NCI-H146 (cell line): ENCODE measurements around the gene MYO5B.
"Not testable (repeated sequence)": the region's sequence is repeated elsewhere in the genome, so short reads cannot be mapped to it uniquely, and the experiment has no call there.

Source experiments
- DNase-seq: peaks from one replicate; lab custom pipeline; 2025; lab: John Stamatoyannopoulos, UW

Gene MYO5B

DNA sequence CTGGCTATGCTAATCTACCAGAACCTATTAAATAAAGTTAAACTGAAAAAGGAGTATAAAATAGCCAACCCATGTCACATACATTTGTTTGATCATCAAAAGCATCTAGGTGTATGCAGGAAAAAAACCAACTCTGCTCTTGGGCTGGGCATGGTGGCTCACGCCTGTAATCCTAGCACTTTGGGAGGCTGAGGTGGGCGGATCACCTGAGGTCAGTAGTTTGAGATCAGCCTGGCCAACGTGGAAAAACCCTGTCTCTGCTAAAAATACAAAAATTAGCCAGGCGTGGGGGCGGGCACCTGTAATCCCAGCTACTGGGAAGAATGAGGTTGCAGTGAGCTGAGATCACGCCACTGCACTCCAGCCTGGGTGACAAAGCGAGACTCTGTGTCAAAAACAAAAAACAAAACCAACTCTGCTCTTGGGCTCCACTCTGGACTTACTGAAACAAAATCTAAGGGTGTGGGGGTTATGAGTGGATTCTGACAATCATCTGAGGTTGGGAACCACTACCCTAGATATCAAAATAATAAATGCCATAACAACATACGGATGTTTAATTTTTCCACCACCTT is 405.3 kb downstream of the MYO5B start:
- DNase-seq, result not testable (repeated sequence)

DNA sequence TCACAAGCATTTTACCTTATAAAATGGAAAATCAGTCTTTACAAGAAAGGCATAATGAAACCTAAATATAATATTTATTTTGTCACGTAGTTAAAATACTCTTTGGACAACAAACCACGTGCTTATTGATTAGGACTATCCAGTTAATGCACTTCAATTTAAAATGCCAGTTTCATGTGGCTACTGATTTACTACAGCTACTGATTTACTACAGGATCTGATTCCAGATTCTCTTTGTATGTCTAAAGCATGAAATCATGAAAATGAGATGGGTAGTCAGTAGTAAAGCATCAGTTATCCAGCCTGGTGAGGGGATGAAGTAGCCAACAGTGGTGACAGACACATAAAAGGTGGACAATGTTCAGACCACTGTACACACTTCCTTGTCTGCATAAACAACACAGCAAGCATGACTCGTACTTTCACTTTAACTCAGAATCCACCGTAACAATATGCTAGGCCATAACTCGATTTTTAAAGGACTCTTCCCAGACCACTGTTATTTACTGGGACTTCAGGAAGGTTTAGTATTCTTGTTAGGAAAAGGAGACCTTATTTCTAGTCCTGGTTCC is 406.5 kb downstream of the MYO5B start:
- DNase-seq, result no peak

DNA sequence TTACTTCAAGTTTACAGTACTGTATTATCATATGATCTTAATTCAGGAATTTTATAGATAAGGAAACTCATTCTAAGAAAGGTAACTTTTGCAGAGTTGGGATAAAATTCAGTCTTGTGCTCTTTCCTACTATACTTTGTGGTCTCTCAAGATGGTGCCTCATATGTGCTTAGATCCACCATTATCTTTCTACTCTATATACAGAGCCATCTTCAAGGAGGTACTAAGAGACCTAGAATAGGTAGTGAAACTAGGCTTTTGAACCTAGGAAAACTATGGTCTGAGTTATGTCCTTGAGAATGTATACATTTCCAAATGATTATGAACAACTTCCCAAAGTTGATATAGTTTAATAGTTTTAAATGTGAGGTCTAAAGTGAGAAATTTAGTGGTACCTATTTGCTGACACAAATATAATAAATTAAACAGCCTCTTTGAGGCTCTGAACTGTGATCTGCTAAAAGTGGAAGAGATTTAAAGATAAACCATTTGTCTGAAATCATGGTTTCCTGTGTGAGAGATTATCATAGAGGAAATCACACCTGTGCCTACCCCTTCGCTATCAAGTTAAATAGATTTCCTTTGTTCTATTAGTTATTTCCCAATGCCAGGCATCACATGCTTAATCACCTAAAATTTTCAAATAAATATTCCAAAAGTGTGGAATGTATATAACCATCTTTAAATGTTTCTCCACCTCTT is 408.8 kb downstream of the MYO5B start:
- no peak for DNase-seq

DNA sequence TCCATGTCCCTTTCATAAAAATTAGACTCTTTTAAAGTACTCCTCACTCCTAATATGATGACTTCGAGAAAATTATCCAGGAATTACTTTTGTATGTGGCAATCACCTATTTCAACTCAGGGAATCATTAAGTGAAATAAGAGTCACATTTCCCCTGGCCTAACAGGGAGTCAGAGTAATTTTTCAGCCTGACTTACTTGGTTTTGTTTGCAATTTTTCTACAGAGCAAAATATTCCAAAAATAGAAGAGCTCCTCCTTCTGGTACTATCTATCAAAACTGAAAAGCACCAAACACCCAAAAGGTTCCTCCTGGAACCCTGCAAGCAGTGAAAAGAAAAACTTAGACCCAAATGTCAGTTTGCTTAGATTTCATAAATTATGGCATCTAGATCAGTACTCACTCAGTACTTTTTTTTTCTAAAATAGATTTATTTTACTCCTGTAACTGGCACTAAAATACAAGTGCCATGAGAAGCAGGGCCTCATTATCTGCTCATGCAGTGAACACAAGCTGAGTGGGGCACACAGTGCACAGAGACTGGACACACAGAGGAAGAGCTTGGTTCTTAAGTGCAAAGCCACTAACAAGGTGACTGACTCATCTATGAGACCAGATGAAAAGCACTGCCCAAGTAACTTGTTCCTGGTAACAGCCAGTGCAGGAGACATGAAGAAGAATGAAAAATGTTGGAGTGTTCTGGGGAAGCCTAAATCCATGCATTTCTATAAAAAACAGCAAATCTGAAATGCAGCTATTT is 410.3 kb downstream of the MYO5B start:
- DNase-seq, result no peak

DNA sequence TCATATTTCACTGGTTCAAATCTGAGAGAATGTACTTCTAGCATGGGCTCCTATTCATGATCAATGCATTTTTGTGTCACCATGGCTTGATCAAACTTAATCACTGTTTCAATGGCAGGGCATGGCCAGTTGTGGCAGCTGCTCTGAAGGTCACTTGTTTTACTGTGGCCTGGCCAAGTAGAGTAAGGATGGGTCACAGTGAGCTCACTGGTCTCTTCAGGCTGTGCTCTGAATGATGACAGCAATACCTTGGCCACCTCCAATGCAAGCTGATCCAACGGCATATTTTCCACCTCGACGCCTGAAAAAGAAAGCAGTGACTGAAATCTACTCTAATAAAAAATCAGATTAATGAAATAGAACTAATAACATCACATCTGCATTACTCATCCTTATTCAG is 411.3 kb downstream of the MYO5B start:
- not testable (repeated sequence) for DNase-seq

DNA sequence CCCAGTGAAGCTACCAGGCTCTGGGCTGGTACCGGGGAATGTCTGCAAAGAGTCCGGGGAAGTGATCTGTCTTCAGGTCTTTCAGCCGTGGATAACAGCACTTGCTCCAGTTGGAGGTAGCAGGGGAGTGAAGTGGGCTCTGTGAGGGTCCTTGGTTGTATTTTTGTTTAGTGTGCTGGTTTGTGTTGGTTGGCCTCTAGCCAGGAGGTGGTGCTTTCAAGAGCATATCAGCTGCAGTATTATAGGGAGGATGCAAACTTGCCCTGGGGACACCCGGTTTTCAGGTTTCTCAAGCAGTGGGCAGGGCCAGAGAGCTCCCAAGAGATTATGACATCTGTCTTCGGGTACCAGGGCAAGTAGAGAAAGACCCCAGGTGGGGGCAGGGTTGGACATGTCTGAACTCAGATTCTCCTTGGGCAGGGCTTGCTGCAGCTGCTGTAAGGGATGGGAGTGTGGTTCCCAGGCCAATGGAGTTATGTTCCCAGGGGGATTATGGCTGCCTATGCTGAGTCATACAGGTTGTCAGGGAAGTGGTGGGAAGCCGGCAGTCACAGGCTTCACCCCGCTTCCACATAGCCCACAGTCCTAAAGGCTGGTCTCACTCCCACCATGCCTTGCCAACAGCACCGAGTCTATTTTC is 416.0 kb downstream of the MYO5B start:
- DNase-seq, result no peak
